GM13976 (cell line): Measurements from ENCODE around the gene BROX.

Experiments used
- DNase-seq: peaks from one replicate; pipeline ENCODE4 v3.0.0; 2012; ENCODE audit warnings: low spot score
- in situ Hi-C: fragments of 300-500 bp; cut with MboI; formaldehyde crosslinking; loops from one replicate; pipeline ENCODE4 v1.12.0; 2022; ENCODE audit warnings: low sequenced_read_pairs, mixed read lengths, inconsistent platforms; ENCODE audit not compliant: unreplicated experiment
- TF ChIP-seq, protein P1 (sequence below): IDR thresholded peaks from 2 replicates; pipeline ENCODE4 v1.5.1; 2012; ENCODE audit warnings: borderline replicate concordance, mild to moderate bottlenecking; ENCODE audit not compliant: insufficient read depth; ENCODE audit errors: extremely low read depth, missing control alignments, control extremely low read depth

Gene BROX

DNA sequence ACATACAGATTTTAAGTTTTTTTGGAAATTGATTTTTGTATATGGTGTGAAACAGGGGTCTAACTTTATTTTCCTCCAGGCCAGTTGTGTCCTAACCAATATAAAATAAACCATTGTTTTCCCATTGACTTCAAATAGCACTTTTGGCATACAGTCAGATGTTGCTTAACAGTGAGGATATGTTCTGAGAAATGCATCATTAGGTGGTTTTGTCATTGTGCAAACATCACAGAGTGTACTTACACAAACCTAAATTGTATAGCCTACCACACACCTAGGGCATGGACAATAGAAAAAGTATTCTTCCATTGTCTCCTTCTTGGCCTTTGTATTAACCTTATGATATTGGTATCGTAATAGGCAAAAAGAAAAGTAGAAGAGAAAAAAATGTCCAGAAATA lies 65.1 kb downstream of the BROX start:
- TF ChIP-seq, protein P1, sequence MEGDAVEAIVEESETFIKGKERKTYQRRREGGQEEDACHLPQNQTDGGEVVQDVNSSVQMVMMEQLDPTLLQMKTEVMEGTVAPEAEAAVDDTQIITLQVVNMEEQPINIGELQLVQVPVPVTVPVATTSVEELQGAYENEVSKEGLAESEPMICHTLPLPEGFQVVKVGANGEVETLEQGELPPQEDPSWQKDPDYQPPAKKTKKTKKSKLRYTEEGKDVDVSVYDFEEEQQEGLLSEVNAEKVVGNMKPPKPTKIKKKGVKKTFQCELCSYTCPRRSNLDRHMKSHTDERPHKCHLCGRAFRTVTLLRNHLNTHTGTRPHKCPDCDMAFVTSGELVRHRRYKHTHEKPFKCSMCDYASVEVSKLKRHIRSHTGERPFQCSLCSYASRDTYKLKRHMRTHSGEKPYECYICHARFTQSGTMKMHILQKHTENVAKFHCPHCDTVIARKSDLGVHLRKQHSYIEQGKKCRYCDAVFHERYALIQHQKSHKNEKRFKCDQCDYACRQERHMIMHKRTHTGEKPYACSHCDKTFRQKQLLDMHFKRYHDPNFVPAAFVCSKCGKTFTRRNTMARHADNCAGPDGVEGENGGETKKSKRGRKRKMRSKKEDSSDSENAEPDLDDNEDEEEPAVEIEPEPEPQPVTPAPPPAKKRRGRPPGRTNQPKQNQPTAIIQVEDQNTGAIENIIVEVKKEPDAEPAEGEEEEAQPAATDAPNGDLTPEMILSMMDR: no peak
- in situ Hi-C loops: no loop called here
- no peak for DNase-seq

DNA sequence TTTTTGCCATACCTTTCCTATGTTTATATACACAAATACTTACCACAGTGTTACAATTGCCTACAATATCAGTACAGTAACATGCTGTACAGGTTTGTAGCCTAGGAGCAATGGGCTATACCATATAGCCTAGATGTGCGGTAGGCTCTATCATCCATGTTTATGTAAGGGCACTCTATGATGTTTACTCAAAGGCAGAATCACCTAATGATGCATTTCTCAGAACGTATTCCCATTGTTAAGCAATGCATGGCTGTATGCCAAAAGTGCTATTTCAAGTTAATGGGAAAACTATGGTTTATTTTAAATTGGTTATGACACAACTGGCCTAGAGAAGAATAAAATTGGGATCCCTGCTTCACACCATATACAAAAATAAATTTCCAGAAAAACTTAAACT lies 65.6 kb downstream of the BROX start:
- TF ChIP-seq, protein P1: no peak
- DNase-seq: no peak
- in situ Hi-C loops: no loop called here

DNA sequence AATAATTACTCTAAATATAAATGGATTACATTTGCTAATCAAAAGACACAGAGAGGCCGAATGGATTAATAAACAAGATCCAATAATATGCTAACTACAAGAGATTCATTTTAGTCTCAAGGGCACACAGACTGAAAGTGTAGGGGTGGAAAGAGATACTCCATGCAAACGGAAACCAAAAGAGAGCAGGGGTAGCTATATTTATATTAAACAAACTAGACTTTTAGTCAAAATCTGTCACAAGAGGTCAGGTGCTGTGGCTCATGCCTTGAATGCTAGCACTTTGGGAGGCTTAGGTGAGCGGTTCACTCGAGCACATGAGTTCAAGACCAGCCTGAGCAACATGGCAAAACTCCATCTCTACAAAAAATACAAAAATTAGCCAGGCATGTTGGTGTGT lies 68.9 kb downstream of the BROX start:
- TF ChIP-seq, protein P1: no peak
- in situ Hi-C loops: no loop called here
- DNase-seq: no peak

DNA sequence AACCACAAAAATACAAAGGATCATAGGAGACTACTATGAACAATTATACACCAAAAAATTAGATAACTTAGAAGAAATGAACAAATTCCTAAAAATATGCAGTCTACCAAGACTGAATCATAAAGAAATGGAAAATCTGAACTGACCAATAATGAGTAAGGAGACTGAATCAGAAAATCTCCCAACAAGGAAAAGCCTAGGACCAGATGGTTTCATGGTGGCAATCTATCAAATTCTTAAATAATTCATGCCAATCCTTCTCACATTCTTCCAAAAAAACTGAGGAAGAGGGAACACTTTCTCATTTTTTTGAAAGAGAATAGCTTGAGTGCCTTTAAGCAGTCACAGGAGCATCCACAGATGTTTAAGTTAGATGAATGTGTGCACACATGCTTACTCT lies 70.7 kb downstream of the BROX start:
- no peak for DNase-seq
- in situ Hi-C loops: no loop called here
- TF ChIP-seq, protein P1: no peak

DNA sequence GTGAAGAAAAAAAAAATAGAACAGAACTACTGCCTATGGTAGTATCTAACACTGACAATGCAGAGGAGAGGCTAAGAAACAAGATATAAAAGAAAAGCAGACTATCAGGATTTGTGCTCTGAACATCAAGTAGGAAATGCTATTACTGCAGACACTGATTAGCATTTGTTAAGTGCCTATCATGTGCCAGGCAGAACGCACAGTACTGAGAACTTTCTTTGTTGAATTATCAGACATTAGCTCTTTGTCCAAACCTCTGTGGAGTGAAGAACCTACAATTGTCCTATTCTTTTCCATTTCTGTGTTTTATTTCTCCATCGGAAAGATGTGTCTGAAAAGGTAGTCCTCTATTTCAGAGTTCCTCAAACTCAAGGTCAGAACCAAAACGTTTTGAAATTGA lies 72.0 kb downstream of the BROX start:
- in situ Hi-C loops: no loop called here
- DNase-seq: no peak
- TF ChIP-seq, protein P1: no peak
